ENCODE measurements around the gene TRIM26.
A peak's percentile ranks its signal among the peaks of the same experiment; 100 is the strongest.
"Not testable (repeated sequence)": the region's sequence is repeated elsewhere in the genome, so short reads cannot be mapped to it uniquely, and the experiment has no call there.

The TRIM26 gene

GRCh38 chr6:30212865-30213666 is at the start of gene TRIM26:
TRIM26 (minus strand) TSS chr6:30213406; CDS start chr6:30199103, 14,303 bp downstream.
- DNase-seq: peak; percentile 96

- DNase-seq: no peak
Observed at GRCh38 chr6:30260036-30260504, 46.9 kb upstream of the TRIM26 start.

- peak; percentile 38 for DNase-seq
Observed at GRCh38 chr6:30259140-30260035, 46.2 kb upstream of the TRIM26 start.

GRCh38 chr6:30258204-30258603 is 45.0 kb upstream of the TRIM26 start:
- no peak for DNase-seq

- not testable (repeated sequence) for DNase-seq
Observed at GRCh38 chr6:30252417-30252816, 39.2 kb upstream of the TRIM26 start.

- no peak for DNase-seq
Observed at GRCh38 chr6:30244560-30244959, 31.4 kb upstream of the TRIM26 start.

- no peak for DNase-seq
Observed at GRCh38 chr6:30238178-30238795, 25.1 kb upstream of the TRIM26 start.

- DNase-seq: no peak
Observed at GRCh38 chr6:30234356-30234755, 21.1 kb upstream of the TRIM26 start.

GRCh38 chr6:30231067-30231466 is 17.9 kb upstream of the TRIM26 start:
- DNase-seq: no peak

- DNase-seq: no peak
Observed at GRCh38 chr6:30227763-30228487, 14.7 kb upstream of the TRIM26 start.

- DNase-seq: no peak
Observed at GRCh38 chr6:30227242-30227722, 14.1 kb upstream of the TRIM26 start.

GRCh38 chr6:30223339-30223738 is 10.1 kb upstream of the TRIM26 start:
- no peak for DNase-seq

- not testable (repeated sequence) for DNase-seq
Observed at GRCh38 chr6:30221956-30222355, 8.8 kb upstream of the TRIM26 start.

- DNase-seq: not testable (repeated sequence)
Observed at GRCh38 chr6:30221395-30221794, 8.2 kb upstream of the TRIM26 start.

GRCh38 chr6:30219244-30219643 is 6.0 kb upstream of the TRIM26 start:
- DNase-seq: no peak

GRCh38 chr6:30216096-30216495 is 2.9 kb upstream of the TRIM26 start:
- DNase-seq: no peak

GRCh38 chr6:30214657-30214982 is 1.4 kb upstream of the TRIM26 start:
- DNase-seq: no peak

- DNase-seq: peak; percentile 29
Observed at GRCh38 chr6:30213957-30214656, 901 bp upstream of the TRIM26 start.

GRCh38 chr6:30213667-30213956 is 406 bp upstream of the TRIM26 start:
- DNase-seq: no peak

GRCh38 chr6:30211899-30212298 is 1.3 kb downstream of the TRIM26 start:
- no peak for DNase-seq

- no peak for DNase-seq
Observed at GRCh38 chr6:30211306-30211705, 1.9 kb downstream of the TRIM26 start.
